ENCODE data around the gene HSPB1.
A peak's percentile ranks its signal among the peaks of the same experiment; 100 is the strongest.
"Not testable (repeated sequence)": the region's sequence is repeated elsewhere in the genome, so short reads cannot be mapped to it uniquely, and the experiment has no call there.

Gene HSPB1

DNA sequence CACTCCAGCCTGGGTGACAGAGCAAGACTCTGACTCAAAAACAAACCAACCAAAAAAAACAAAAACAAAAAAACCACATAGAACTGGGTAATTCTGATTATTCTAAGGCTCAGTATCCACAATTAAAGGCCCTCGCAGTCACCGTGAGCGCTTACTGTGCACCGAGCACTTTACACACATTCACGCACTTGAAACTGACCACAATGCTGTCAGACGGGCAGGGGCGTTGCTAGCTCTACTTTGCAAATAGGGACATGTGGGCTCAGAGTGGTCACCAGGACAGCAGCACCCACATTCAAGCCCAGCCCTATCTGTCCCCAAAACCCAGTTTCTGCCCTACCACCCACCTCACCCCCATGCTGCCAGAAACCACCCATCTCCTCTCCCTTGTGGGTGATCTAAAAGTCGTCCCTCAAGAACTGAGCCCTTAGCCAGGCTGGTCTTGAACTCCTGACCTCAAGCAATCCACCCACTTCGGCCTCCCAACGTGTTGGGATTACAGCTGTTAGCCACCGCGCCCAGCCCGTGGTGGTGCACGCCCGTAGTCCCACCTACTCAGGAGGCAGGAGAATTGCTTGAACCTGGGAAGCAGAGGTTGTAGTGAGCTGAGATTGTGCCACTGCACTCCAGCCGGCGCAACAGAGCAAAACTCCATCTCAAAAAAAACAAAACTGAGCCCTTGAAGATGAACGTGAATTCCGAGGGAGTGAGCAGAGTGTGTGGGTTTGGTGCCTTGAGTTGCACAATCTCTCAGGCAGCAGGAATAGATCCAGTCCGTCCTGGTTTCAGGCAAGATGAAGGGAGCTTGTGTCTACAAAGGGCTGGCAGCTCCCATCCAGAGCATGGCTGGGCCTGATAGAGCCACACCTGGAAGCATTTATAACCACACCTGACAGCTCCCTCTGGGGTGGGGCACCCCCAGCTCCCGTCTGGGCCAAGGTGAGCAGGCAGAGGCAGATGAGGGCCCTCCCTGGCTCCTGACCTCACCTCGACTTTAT is 5.4 kb upstream of the HSPB1 start:
- DNase-seq (ENCODE audit: low read depth, low spot score) = peak; percentile 66
- in situ Hi-C loops (cut with HindIII; ENCODE audit: low sequenced_read_pairs) = no loop called here
- H3K4me3 ChIP-seq (ENCODE audit: low read depth, low read length) = no peak overlapping the region
- TF ChIP-seq, protein P1, sequence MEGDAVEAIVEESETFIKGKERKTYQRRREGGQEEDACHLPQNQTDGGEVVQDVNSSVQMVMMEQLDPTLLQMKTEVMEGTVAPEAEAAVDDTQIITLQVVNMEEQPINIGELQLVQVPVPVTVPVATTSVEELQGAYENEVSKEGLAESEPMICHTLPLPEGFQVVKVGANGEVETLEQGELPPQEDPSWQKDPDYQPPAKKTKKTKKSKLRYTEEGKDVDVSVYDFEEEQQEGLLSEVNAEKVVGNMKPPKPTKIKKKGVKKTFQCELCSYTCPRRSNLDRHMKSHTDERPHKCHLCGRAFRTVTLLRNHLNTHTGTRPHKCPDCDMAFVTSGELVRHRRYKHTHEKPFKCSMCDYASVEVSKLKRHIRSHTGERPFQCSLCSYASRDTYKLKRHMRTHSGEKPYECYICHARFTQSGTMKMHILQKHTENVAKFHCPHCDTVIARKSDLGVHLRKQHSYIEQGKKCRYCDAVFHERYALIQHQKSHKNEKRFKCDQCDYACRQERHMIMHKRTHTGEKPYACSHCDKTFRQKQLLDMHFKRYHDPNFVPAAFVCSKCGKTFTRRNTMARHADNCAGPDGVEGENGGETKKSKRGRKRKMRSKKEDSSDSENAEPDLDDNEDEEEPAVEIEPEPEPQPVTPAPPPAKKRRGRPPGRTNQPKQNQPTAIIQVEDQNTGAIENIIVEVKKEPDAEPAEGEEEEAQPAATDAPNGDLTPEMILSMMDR (IDR thresholded peaks at IDR 0.05; ENCODE audit: low read depth, low read length) = no peak

DNA sequence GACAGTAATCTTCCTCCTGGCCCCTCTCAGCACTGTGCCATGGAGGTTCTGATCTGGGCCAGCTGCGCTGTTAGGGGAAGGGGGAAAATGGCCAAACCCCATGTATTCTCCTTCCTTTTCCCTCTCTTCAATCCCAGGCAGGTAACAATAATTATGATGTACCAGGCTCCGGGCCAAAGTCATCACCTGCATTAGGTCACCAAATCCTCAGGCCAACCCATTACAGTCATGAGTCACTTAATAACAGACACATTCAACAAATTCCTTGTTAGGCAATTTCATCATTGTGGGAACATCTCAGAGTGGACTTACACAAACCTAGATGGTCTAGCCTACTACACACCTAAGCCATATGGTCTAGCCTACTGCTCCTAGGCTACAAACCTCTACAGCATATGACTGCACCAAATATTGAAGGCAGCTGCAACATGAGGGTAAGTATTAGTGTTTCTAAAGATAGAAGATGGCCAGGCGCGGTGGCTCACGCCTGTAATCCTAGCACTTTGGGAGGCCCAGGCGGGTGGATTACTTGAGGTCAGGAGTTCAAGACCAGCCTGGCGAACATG is 2.2 kb upstream of the HSPB1 start:
- no peak overlapping the region for H3K4me3 ChIP-seq (ENCODE audit: low read depth, low read length)
- in situ Hi-C loops (cut with HindIII; ENCODE audit: low sequenced_read_pairs) = no loop called here
- peak; percentile 73 for DNase-seq (ENCODE audit: low read depth, low spot score)
- TF ChIP-seq, protein P1 (IDR thresholded peaks at IDR 0.05; ENCODE audit: low read depth, low read length) = no peak

DNA sequence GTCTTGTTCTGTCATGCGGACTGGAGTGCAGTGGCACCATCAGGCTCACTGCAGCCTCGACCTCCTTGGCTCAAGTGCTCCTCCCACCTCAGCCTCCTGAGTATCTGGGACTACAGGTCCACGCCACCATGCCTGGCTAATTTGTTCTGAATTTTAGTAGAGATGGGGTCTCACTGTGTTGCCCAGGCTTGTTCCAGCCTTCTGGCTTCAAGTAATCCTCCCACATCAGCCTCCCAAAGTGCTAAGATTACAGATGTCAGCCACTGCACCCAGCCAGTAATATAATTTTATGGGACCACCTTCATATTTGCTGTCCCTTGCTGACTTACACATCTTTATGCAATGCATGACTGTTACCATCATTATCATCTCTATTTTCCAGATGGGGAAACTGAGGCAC is 1.5 kb upstream of the HSPB1 start:
- no peak for DNase-seq (ENCODE audit: low read depth, low spot score)
- in situ Hi-C loops (cut with HindIII; ENCODE audit: low sequenced_read_pairs) = no loop called here
- TF ChIP-seq, protein P1 (IDR thresholded peaks at IDR 0.05; ENCODE audit: low read depth, low read length) = no peak
- no peak overlapping the region for H3K4me3 ChIP-seq (ENCODE audit: low read depth, low read length)

DNA sequence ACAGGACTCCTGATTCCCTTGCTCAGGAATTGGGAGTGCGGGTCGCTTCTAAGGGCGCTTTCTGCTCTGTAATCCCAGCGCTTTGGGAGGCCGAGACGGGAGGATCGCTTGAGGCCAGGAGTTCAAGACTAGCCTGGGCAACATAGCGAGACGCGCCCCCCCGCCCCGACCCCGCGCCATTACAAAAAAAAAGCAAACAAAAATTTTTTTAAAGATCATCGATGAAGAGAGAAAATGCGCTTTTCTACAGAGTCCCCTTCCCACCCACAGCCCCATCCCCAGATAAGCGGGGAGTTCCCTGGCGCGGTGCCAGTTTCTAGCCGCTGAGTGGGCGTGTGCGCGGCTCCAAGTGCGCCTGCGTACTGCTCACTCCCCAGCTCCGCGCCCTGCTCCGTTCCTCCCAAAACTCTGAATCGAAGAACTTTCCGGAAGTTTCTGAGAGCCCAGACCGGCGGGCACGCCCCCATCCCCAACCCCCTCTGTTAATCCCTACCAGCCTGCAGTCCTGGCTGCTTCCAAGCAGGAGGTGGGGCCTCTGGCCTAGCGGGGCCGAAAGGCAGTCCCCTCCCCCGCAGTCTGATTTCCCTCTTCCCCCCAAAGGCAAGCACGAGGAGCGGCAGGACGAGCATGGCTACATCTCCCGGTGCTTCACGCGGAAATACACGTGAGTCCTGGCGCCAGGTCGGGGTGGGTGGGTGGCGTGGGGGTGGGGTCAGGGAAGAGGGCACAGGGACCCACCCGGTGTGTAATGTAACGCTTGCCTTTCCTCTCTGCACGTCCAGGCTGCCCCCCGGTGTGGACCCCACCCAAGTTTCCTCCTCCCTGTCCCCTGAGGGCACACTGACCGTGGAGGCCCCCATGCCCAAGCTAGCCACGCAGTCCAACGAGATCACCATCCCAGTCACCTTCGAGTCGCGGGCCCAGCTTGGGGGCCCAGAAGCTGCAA is 1.0 kb downstream of the HSPB1 start:
- H3K4me3 ChIP-seq (ENCODE audit: low read depth, low read length) = peak overlapping the region; percentile 98
- in situ Hi-C loops (cut with HindIII; ENCODE audit: low sequenced_read_pairs) = no loop called here
- peak; percentile 92 for DNase-seq (ENCODE audit: low read depth, low spot score)
- TF ChIP-seq, protein P1 (IDR thresholded peaks at IDR 0.05; ENCODE audit: low read depth, low read length) = no peak

DNA sequence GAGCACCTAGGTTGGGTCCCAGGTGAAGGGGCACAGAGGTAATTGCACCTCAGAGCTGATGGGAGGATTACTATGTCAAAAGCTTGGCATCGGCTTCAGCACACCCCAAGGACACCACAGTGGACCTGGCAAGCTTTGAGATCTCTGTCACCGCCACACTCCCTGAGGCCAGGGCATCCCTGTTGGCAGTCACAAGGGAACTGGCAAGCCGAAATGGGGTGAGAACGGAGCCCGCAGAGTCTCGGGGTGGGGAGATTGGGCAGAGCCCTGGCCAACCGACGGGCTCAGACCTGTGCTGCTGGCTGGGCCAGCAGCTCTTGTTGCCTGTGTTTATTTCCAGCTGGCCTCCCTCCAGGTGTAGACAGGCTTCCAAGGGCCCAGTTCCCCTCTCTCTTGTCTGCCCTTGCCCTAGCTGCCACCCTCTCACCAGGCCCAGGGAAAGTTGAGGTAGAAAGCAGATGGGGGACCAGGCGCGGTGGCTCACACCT is 2.5 kb downstream of the HSPB1 start:
- in situ Hi-C loops (cut with HindIII; ENCODE audit: low sequenced_read_pairs) = no loop called here
- no peak for DNase-seq (ENCODE audit: low read depth, low spot score)
- TF ChIP-seq, protein P1 (IDR thresholded peaks at IDR 0.05; ENCODE audit: low read depth, low read length) = no peak
- no peak overlapping the region for H3K4me3 ChIP-seq (ENCODE audit: low read depth, low read length)

DNA sequence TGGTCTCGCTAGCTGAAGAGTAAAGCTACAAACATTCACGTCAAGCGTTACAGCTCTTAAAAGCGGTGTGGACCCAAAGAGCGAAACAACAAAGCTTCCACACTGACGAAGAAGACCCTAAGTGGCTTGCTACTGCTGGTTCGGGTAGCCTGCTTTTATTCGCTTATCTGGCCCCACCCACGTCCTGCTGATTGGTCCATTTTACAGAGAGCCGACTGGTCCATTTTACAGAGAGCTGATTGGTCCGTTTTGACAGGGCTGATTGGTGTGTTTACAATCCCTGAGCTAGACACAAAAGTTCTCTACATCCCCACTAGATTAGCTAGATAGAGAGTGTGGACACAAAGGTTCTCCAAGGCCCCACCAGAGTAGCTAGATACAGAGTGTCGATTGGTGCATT is 6.4 kb downstream of the HSPB1 start:
- in situ Hi-C loops (cut with HindIII; ENCODE audit: low sequenced_read_pairs); H3K4me3 ChIP-seq (ENCODE audit: low read depth, low read length); DNase-seq (ENCODE audit: low read depth, low spot score): not testable (repeated sequence)

DNA sequence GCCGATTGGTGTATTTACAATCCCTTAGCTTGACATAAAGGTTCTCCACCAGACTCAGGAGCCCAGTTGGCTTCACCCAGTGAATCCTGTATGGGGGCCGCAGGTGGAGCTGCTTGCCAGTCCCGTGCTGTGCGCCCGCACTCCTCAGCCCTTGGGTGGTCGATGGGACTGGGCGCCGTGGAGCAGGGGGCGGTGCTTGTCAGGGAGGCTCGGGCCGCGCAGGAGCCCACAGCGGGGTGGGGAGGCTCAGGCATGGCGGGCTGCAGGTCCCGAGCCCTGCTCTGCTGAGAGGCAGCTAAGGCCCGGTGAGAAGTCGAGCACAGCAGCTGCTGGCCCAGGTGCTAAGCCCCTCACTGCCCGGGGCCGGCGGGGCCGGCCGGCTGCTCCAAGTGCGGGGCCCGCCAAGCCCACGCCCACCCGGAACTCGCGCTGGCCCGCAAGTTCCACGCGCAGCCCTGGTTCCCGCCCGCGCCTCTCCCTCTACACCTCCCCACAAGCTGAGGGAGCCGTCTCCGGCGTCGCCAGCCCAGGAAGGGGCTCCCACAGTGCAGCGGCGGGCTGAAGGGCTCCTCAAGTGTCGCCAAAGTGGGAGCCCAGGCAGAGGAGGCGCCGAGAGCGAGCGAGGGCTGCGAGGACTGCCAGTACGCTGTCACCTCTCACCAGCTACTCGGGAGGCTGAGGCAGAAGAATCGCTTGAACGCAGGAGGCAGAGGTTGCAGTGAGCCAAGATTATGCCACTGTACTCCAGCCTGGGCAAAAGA is 7.0 kb downstream of the HSPB1 start:
- DNase-seq (ENCODE audit: low read depth, low spot score); H3K4me3 ChIP-seq (ENCODE audit: low read depth, low read length); in situ Hi-C loops (cut with HindIII; ENCODE audit: low sequenced_read_pairs): not testable (repeated sequence)

Data from astrocyte of the spinal cord (primary cell).